HG03280 (cell line): ENCODE results near the gene ARL15.

Experiments used
- ATAC-seq: cut with Tn5 transposase; IDR thresholded peaks from one replicate; pipeline ENCODE4 v1.9.1; 2021; ENCODE audit warnings: mild to moderate bottlenecking, moderate library complexity; ENCODE audit not compliant: unreplicated experiment

ARL15 gene

GRCh38 chr5:54288568-54289217 lies 21.7 kb downstream of the ARL15 start:
- ATAC-seq = no peak

- no peak for ATAC-seq
These were observed 24.7 kb downstream of the ARL15 start for GRCh38 chr5:54285686-54286085.

GRCh38 chr5:54284586-54284985 lies 25.8 kb downstream of the ARL15 start:
- ATAC-seq = no peak

- ATAC-seq = no peak
These were observed 27.5 kb downstream of the ARL15 start for GRCh38 chr5:54282876-54283275.

GRCh38 chr5:54281960-54282692 lies 28.2 kb downstream of the ARL15 start:
- ATAC-seq = no peak

- ATAC-seq = no peak
These were observed 30.4 kb downstream of the ARL15 start for GRCh38 chr5:54279960-54280359.

GRCh38 chr5:54278979-54279717 lies 31.2 kb downstream of the ARL15 start:
- ATAC-seq = no peak

- no peak for ATAC-seq
These were observed 32.1 kb downstream of the ARL15 start for GRCh38 chr5:54278036-54278830.

- no peak for ATAC-seq
These were observed 34.3 kb downstream of the ARL15 start for GRCh38 chr5:54276048-54276447.

- ATAC-seq = no peak
These were observed 35.0 kb downstream of the ARL15 start for GRCh38 chr5:54275361-54275760.

GRCh38 chr5:54274944-54275343 lies 35.4 kb downstream of the ARL15 start:
- no peak for ATAC-seq

- no peak for ATAC-seq
These were observed 36.7 kb downstream of the ARL15 start for GRCh38 chr5:54273715-54274114.

- ATAC-seq = no peak
These were observed 37.6 kb downstream of the ARL15 start for GRCh38 chr5:54272746-54273145.

- no peak for ATAC-seq
These were observed 40.0 kb downstream of the ARL15 start for GRCh38 chr5:54270326-54270725.

- ATAC-seq = no peak
These were observed 45.8 kb downstream of the ARL15 start for GRCh38 chr5:54264574-54264973.

GRCh38 chr5:54263447-54263846 lies 46.9 kb downstream of the ARL15 start:
- ATAC-seq = no peak

- no peak for ATAC-seq
These were observed 48.8 kb downstream of the ARL15 start for GRCh38 chr5:54261596-54261995.

- no peak for ATAC-seq
These were observed 50.4 kb downstream of the ARL15 start for GRCh38 chr5:54259981-54260380.

GRCh38 chr5:54259090-54259489 lies 51.3 kb downstream of the ARL15 start:
- no peak for ATAC-seq

GRCh38 chr5:54257366-54258118 lies 52.8 kb downstream of the ARL15 start:
- ATAC-seq = no peak
